Stomach (tissue), 19 donors: ENCODE measurements around the gene CEACAM16. TPM values are rescaled to one million over a fixed set of nuclear protein-coding genes. Genes with fewer than 3 reads are reported as not detected.

Experiments
- DNase-seq, 2 donors: peaks; one replicate each; pipeline versions ENCODE4 v3.0.0 to v3.0.0-alpha.2; 2013 to 2019
- H3K27ac ChIP-seq, 5 donors: fragments of 200-600 bp in 4 of 5; sonication (generic) in 4 of 5; one replicate each; pipeline ENCODE4 v1.5.1; 2013 to 2019; ENCODE audit warnings: mild to moderate bottlenecking in 1 of 5, moderate library complexity in 1 of 5
- H3K27me3 ChIP-seq, 3 donors: fragments of 200-600 bp; sonication (generic); one replicate each; pipeline ENCODE4 v1.5.1; 2017 to 2019; ENCODE audit warnings: mixed run types in 1 of 3
- H3K36me3 ChIP-seq, 4 donors: fragments of 200-600 bp; sonication (generic); 1 replicate in 3 of 4; 2 replicates in 1 of 4; pipeline ENCODE4 v1.5.1; 2016 to 2019
- H3K4me1 ChIP-seq, 4 donors: fragments of 200-600 bp; sonication (generic); one replicate each; pipeline ENCODE4 v1.5.1; 2016 to 2019
- H3K4me3 ChIP-seq, 4 donors: fragments of 200-600 bp; sonication (generic) in 3 of 4; one replicate each; pipeline ENCODE4 v1.5.1; 2016 to 2019; ENCODE audit warnings: mild to moderate bottlenecking in 1 of 4
- H3K9me3 ChIP-seq, 4 donors: fragments of 200-600 bp; sonication (generic); one replicate each; pipeline ENCODE4 v1.5.1; 2016 to 2019
- CTCF ChIP-seq, 7 experiments: fragments of 450-650 bp in 4 of 7; fragments of 200-600 bp in 3 of 7; sonication (generic) in 3 of 7; IDR thresholded peaks; one replicate each; pipeline ENCODE4 v1.5.1; 2016 to 2019; ENCODE audit warnings: antibody characterized with exemption in 7 of 7, control low read depth in 2 of 7, mild to moderate bottlenecking in 1 of 7
- EP300 ChIP-seq: sonication (generic); formaldehyde crosslinking; IDR thresholded peaks from one replicate; pipeline ENCODE4 v1.6.1; 2017; ENCODE audit warnings: antibody characterized with exemption
- POLR2A ChIP-seq, 4 donors: fragments of 450-650 bp; IDR thresholded peaks; one replicate each; pipeline ENCODE4 v1.6.1; 2016; ENCODE audit warnings: antibody characterized with exemption in 4 of 4, control low read depth in 2 of 4, mild to moderate bottlenecking in 1 of 4, moderate library complexity in 1 of 4
- POLR2AphosphoS5 ChIP-seq, 3 donors: sonication (generic); formaldehyde crosslinking; IDR thresholded peaks; one replicate each; pipeline ENCODE4 v1.6.1; 2016; ENCODE audit warnings: antibody characterized with exemption in 3 of 3
- WGBS, 5 donors: extraction: QIAGEN DNeasy Blood & Tissue Kit in 3 of 5; methylation state at CpG; one replicate each; pipeline versions ENCODE4 v1.1.5 to v1.1.7; 2013 to 2018; 5-methylcytosine and 5-hydroxymethylcytosine counted together
- intact Hi-C: fragments of 100-400 bp; cut with DNase I; formaldehyde crosslinking; loops from one replicate; pipeline ENCODE4 v1.15.1; 2023; ENCODE audit warnings: low total_unique reads
- long read RNA-seq, 10 donors: transcript quantifications; one replicate each; lab custom pipeline, GENCODE V29; 2026
- polyA plus RNA-seq, 3 donors: library from polyadenylated mRNA; stranded (reverse); fragments of 200-250 nt; gene quantifications; one replicate each; pipeline ENCODE4 v1.2.3, GENCODE V29; 2013
- total RNA-seq, 5 donors: library from RNA; depleted of rRNA; stranded (reverse); fragments of >200 nt; gene quantifications; one replicate each; pipeline versions ENCODE4 v1.1.0 to v1.2.3, GENCODE V29; 2014 to 2016
- donor health status: healthy with polysubstance abuse.
- donor health status: Bipolar disorder and iron deficiency.
- donor health status: healthy.

The CEACAM16 gene
- total RNA-seq: not detected
- not detected for polyA plus RNA-seq
- long read RNA-seq, donor 1: 0 reads
- long read RNA-seq, donor 2: 0 reads
- long read RNA-seq, donor 3: 0 reads
- long read RNA-seq, donor 4: 0 reads
- long read RNA-seq, donor 5: 0 reads
- long read RNA-seq, donor 6: 0 reads
- long read RNA-seq, donor 7: 0 reads
- long read RNA-seq, donor 8: 0 reads
- long read RNA-seq, donor 9: 0 reads
- long read RNA-seq, donor 10: 0 reads

GRCh38 chr19:44698492-44699201 lies at the start of gene CEACAM16:
CEACAM16 (plus strand) TSS chr19:44699151; CDS start chr19:44701457, 2,306 bp downstream.
- H3K27ac ChIP-seq: no peak within 1 kb of the TSS
- no peak for DNase-seq

GRCh38 chr19:44649578-44650145 lies 49.3 kb upstream of the CEACAM16 start:
- WGBS, 5 donors: 81 to 94% (median 89%) methylated on average over 8 to 15 of the region's 15 CpGs
- H3K4me1 ChIP-seq: peaks cover 0 to 48% (median 40%) of the 10 kb centered on the region in 4 donors
- DNase-seq: no peak
- no peak for TF ChIP-seq CTCF (IDR thresholded peaks at IDR 0.05)
- TF ChIP-seq POLR2A (IDR thresholded peaks at IDR 0.05): no peak
- TF ChIP-seq POLR2AphosphoS5 (IDR thresholded peaks at IDR 0.05): no peak
- no peak for TF ChIP-seq EP300
- no peak overlapping the region for H3K4me3 ChIP-seq
- peaks cover 41 to 79% (median 72%) of the 10 kb centered on the region in 4 donors for H3K36me3 ChIP-seq
- no peak overlapping the region for H3K27ac ChIP-seq
- intact Hi-C loops: no loop called here
- H3K9me3 ChIP-seq: no peaks in the 10 kb centered on the region
- H3K27me3 ChIP-seq: no peaks in the 10 kb centered on the region

More at GRCh38 chr19:44698492-44699201, at the start of gene CEACAM16:
- intact Hi-C loops: no loop called here
- H3K4me1 ChIP-seq: peaks cover 4 to 28% (median 18%) of the 10 kb centered on the region in 4 donors
- no peaks in the 10 kb centered on the region for H3K9me3 ChIP-seq
- H3K27me3 ChIP-seq: peaks cover 0 to 19% (median 0%) of the 10 kb centered on the region in 3 donors
- no peak for TF ChIP-seq POLR2AphosphoS5 (IDR thresholded peaks at IDR 0.05)
- H3K36me3 ChIP-seq: no peaks in the 10 kb centered on the region
- no peak within 1 kb of the TSS for H3K4me3 ChIP-seq
- WGBS, 5 donors: 66 to 87% (median 73%) methylated on average over 9 to 13 of the region's 13 CpGs

- Histone ChIP-seq H3K27ac (no peak overlapping the region), H3K27me3 (no peaks in the 10 kb centered on the region), H3K36me3 (peaks cover 51 to 95% (median 90%) of the 10 kb centered on the region in 4 donors), H3K4me3 (no peak overlapping the region), H3K4me1 (peaks cover 0 to 31% (median 14%) of the 10 kb centered on the region in 4 donors), H3K9me3 (no peaks in the 10 kb centered on the region)
- TF ChIP-seq EP300 (no peak), CTCF (IDR thresholded peaks at IDR 0.05) (no peak), POLR2A (IDR thresholded peaks at IDR 0.05) (no peak), POLR2AphosphoS5 (IDR thresholded peaks at IDR 0.05) (no peak)
- no peak for DNase-seq
- intact Hi-C loops: no loop called here
- WGBS, 5 donors: 86 to 96% (median 91%) methylated on average over 5 of the region's 5 CpGs
Measured at GRCh38 chr19:44653343-44653742, 45.6 kb upstream of the CEACAM16 start.

GRCh38 chr19:44653977-44654774 lies 44.8 kb upstream of the CEACAM16 start:
- Histone ChIP-seq H3K27ac (no peak overlapping the region), H3K9me3 (no peaks in the 10 kb centered on the region), H3K4me3 (no peak overlapping the region), H3K27me3 (no peaks in the 10 kb centered on the region), H3K4me1 (peaks cover 0 to 23% (median 6%) of the 10 kb centered on the region in 4 donors), H3K36me3 (peaks cover 55 to 97% (median 92%) of the 10 kb centered on the region in 4 donors)
- no peak for TF ChIP-seq EP300
- no peak for TF ChIP-seq POLR2A (IDR thresholded peaks at IDR 0.05)
- TF ChIP-seq POLR2AphosphoS5 (IDR thresholded peaks at IDR 0.05): peak in 1 of 3 donors; percentile 49
- peak in 5 of 7 experiments; percentile 45 to 63 (median 58) for TF ChIP-seq CTCF (IDR thresholded peaks at IDR 0.05)
- intact Hi-C loops: no loop called here
- DNase-seq: peak; percentile 82 to 87
- 36 to 48% (median 42%) methylated on average over 16 of the region's 16 CpGs for WGBS, 5 donors
